OCI-LY7 (cell line): Measurements from ENCODE around the gene SGSM1. TPM values are rescaled to one million over a fixed set of nuclear protein-coding genes. Genes with fewer than 3 reads are reported as not detected.
"Not testable (repeated sequence)": the region's sequence is repeated elsewhere in the genome, so short reads cannot be mapped to it uniquely, and the experiment has no call there.

Experiments
- BruUV-seq: library from RNA; stranded (reverse); fragments of 400-500 nt; replicated peaks from 2 replicates; lab custom pipeline; 2021; lab: Mats Ljungman, UMichigan
- CTCF ChIA-PET: fragments of 300-600 bp; sonication (Branson Sonifier 250); formaldehyde crosslinking; loops from one replicate; lab custom pipeline; 2022; ENCODE audit warnings: antibody characterized with exemption; ENCODE audit not compliant: unreplicated experiment; lab: Charles Lee
- POLR2A ChIA-PET: fragments of 300-600 bp; sonication (Branson Sonifier 250); formaldehyde crosslinking; loops from one replicate; lab custom pipeline; 2022; ENCODE audit warnings: antibody characterized with exemption; lab: Charles Lee
- DNase-seq: peaks from one replicate; pipeline ENCODE4 v3.0.0-alpha.2; 2015; ENCODE audit warnings: low spot score
- H2AFZ ChIP-seq: fragments of 200-600 bp; sonication (generic), shearing (Covaris generic); 2 replicates; pipeline ENCODE4 v1.6.1; 2014; ENCODE audit warnings: mild to moderate bottlenecking, antibody characterized with exemption, low read length, moderate library complexity
- H3K27ac ChIP-seq: fragments of 200-600 bp; sonication (generic); 2 replicates; pipeline ENCODE4 v1.5.1; 2014; ENCODE audit warnings: mixed run types, low read depth, mild to moderate bottlenecking, moderate library complexity, low read length, inconsistent platforms; ENCODE audit not compliant: poor library complexity, severe bottlenecking
- H3K36me3 ChIP-seq: fragments of 200-600 bp; sonication (generic); 2 replicates; pipeline ENCODE4 v1.6.1; 2014; ENCODE audit warnings: mild to moderate bottlenecking, antibody characterized with exemption, low read length, moderate library complexity, mixed read lengths; ENCODE audit not compliant: insufficient read depth
- H3K4me1 ChIP-seq: fragments of 200-600 bp; sonication (generic); 2 replicates; pipeline ENCODE4 v1.5.1; 2014; ENCODE audit warnings: mild to moderate bottlenecking, low read length; ENCODE audit not compliant: insufficient read depth, poor library complexity, severe bottlenecking
- H3K4me2 ChIP-seq: fragments of 200-600 bp; sonication (generic); 2 replicates; pipeline ENCODE4 v1.6.1; 2014; ENCODE audit warnings: mild to moderate bottlenecking, low read length
- H3K4me3 ChIP-seq: fragments of 200-600 bp; sonication (generic); 2 replicates; pipeline ENCODE4 v1.5.1; 2014; ENCODE audit warnings: mild to moderate bottlenecking, low read depth, low read length; ENCODE audit not compliant: poor library complexity, severe bottlenecking
- H3K79me2 ChIP-seq: fragments of 200-600 bp; sonication (generic); 2 replicates; pipeline ENCODE4 v1.6.1; 2016; ENCODE audit warnings: low read depth, mild to moderate bottlenecking, low read length, moderate library complexity, mixed read lengths; ENCODE audit not compliant: insufficient read depth
- H3K9me2 ChIP-seq: fragments of 200-600 bp; sonication (generic); 2 replicates; pipeline ENCODE4 v1.6.1; 2016; ENCODE audit warnings: mild to moderate bottlenecking, low read length, mixed read lengths; ENCODE audit not compliant: insufficient read depth
- H3K9me3 ChIP-seq: fragments of 200-600 bp; sonication (generic); 2 replicates; pipeline ENCODE4 v1.6.1; 2014; ENCODE audit warnings: mild to moderate bottlenecking, mixed run types, low read length, mixed read lengths
- H4K20me1 ChIP-seq: fragments of 200-600 bp; sonication (generic); 2 replicates; pipeline ENCODE4 v1.6.1; 2014; ENCODE audit warnings: mild to moderate bottlenecking, antibody characterized with exemption, low read length, moderate library complexity, mixed read lengths; ENCODE audit not compliant: insufficient read depth
- EZH2phosphoT487 ChIP-seq: fragments of 200-600 bp; sonication (generic); IDR thresholded peaks from 2 replicates; pipeline ENCODE4 v1.6.1; 2018; ENCODE audit warnings: low read depth, borderline replicate concordance, mild to moderate bottlenecking, mixed run types, antibody characterized with exemption, low read length, moderate library complexity, mixed read lengths
- intact Hi-C: fragments of 100-400 bp; cut with micrococcal nuclease; formaldehyde crosslinking; loops from one replicate; pipeline ENCODE4 v1.10.0; 2022; ENCODE audit not compliant: unreplicated experiment
- total RNA-seq, 2 experiments: library from RNA; depleted of rRNA in 1 of 2; stranded (reverse); fragments of >200 nt in 1 of 2; shearing (Covaris generic) in 1 of 2; gene quantifications; 2 replicates each; pipeline ENCODE4 v1.2.3, GENCODE V29; 2014 to 2022
- TF ChIP-seq, protein P1 (sequence below): fragments of 200-600 bp; sonication (generic); conservative IDR thresholded peaks from 2 replicates; pipeline ENCODE4 v1.5.1; 2014; ENCODE audit warnings: mild to moderate bottlenecking, antibody characterized with exemption, low read length, moderate library complexity, mixed read lengths

SGSM1 gene
- total RNA-seq, 2 experiments from 2014 or later = not detected

DNA sequence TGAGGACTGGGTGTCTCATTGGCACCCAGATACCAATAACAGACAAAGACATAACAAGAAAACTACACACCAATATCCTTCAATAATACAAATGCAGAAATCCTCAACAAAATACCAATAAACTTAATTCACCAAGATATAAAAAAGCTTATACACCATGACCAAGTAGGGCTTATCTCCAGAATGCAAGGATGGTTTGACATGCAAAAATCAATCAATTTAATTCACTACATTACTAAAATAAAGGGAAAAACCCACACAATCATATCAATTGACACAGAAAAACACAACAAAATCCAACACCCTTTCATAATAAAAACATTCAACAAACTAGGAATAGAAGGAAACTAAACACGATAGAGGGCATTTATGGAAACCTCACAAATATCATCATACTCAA is 99.9 kb downstream of the SGSM1 start:
- Histone ChIP-seq H3K9me2 (no peaks in the 10 kb centered on the region), H3K4me2 (no peak overlapping the region), H2AFZ (no peak overlapping the region), H3K4me1 (no peaks in the 10 kb centered on the region), H4K20me1 (no peaks in the 10 kb centered on the region), H3K79me2 (no peaks in the 10 kb centered on the region), H3K4me3 (no peak overlapping the region), H3K9me3 (no peaks in the 10 kb centered on the region), H3K36me3 (no peaks in the 10 kb centered on the region), H3K27ac (no peak overlapping the region)
- BruUV-seq = no TSS peak
- no peak for DNase-seq
- no peak for TF ChIP-seq EZH2phosphoT487
- TF ChIP-seq, protein P1, sequence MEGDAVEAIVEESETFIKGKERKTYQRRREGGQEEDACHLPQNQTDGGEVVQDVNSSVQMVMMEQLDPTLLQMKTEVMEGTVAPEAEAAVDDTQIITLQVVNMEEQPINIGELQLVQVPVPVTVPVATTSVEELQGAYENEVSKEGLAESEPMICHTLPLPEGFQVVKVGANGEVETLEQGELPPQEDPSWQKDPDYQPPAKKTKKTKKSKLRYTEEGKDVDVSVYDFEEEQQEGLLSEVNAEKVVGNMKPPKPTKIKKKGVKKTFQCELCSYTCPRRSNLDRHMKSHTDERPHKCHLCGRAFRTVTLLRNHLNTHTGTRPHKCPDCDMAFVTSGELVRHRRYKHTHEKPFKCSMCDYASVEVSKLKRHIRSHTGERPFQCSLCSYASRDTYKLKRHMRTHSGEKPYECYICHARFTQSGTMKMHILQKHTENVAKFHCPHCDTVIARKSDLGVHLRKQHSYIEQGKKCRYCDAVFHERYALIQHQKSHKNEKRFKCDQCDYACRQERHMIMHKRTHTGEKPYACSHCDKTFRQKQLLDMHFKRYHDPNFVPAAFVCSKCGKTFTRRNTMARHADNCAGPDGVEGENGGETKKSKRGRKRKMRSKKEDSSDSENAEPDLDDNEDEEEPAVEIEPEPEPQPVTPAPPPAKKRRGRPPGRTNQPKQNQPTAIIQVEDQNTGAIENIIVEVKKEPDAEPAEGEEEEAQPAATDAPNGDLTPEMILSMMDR = no peak
- POLR2A ChIA-PET = no interaction called here
- CTCF ChIA-PET = no interaction called here
- intact Hi-C loops = no loop called here

DNA sequence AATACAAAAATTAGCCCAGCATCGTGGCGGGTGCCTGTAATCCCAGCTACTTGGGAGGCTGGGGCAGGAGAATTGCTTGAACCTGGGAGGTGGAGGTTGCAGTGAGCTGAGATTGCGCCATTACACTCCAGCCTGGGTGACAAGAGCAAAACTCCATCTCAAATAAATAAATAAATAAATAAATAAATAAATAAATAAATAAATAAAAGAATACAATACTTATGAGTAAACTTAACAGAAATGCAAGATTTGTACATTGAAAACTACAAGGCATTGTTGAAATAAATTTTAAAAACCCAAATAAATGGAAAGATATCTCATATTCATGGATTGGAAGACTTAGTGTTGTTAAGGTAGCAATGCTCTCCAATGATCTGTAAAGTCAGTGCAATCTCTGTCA is 101.1 kb downstream of the SGSM1 start:
- DNase-seq, CTCF ChIA-PET, H3K9me3 ChIP-seq, H3K4me3 ChIP-seq, H3K79me2 ChIP-seq, H3K27ac ChIP-seq, H3K4me2 ChIP-seq, H2AFZ ChIP-seq, H3K9me2 ChIP-seq, intact Hi-C loops, H3K36me3 ChIP-seq, H4K20me1 ChIP-seq, BruUV-seq, H3K4me1 ChIP-seq, POLR2A ChIA-PET: not testable (repeated sequence)

DNA sequence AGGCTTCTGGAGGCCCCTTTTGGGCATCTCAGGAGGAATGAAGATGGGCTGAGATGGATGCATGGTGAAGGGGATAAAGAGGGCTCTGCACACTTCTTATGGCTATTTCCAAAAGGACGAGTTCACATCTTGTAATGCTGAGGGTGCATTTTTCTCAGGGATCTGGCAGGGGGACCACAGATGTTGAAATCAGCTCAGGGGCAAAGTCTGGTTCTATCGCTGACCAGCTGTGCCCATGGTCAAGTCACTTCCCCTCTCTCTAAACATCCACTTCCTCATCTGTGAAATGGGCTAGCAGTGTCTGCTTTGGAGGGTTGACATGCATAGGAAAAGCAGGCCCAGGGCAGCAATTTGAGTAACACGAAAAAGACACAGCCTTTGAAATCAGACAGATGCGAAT is 114.0 kb downstream of the SGSM1 start:
- no peak overlapping the region for H2AFZ ChIP-seq
- no peak overlapping the region for H3K4me3 ChIP-seq
- no peaks in the 10 kb centered on the region for H3K36me3 ChIP-seq
- no peak overlapping the region for H3K27ac ChIP-seq
- ChIA-PET POLR2A (no interaction called here), CTCF (no interaction called here)
- intact Hi-C loops = no loop called here
- DNase-seq = no peak
- no peaks in the 10 kb centered on the region for H3K79me2 ChIP-seq
- H3K4me2 ChIP-seq = no peak overlapping the region
- BruUV-seq = no TSS peak
- no peaks in the 10 kb centered on the region for H3K9me2 ChIP-seq
- H3K9me3 ChIP-seq = no peaks in the 10 kb centered on the region
- no peaks in the 10 kb centered on the region for H4K20me1 ChIP-seq
- TF ChIP-seq, protein P1 = no peak
- TF ChIP-seq EZH2phosphoT487 = no peak
- no peaks in the 10 kb centered on the region for H3K4me1 ChIP-seq
